Erythroblast (primary cell): ENCODE data around the gene QPRT.

Experiments used
- GATA1 ChIP-seq: IDR thresholded peaks from 2 replicates; pipeline ENCODE4 v1.6.1; 2011; ENCODE audit warnings: low read depth, mild to moderate bottlenecking, control low read depth, low read length, moderate library complexity
- POLR2A ChIP-seq: IDR thresholded peaks from 2 replicates; pipeline ENCODE4 v1.6.1; 2011; ENCODE audit warnings: mild to moderate bottlenecking, low read length

- TF ChIP-seq POLR2A (no peak), GATA1 (no peak)
Observed at GRCh38 chr16:29662729-29663015, 16.3 kb upstream of the QPRT start.
